NCI-H2227 (cell line): ENCODE results near the gene SORBS2.
"Not testable (repeated sequence)": the region's sequence is repeated elsewhere in the genome, so short reads cannot be mapped to it uniquely, and the experiment has no call there.

Experiments used
- DNase-seq: peaks from one replicate; lab custom pipeline; 2025; ENCODE audit not compliant: unreplicated experiment; lab: John Stamatoyannopoulos, UW

The SORBS2 gene

DNA sequence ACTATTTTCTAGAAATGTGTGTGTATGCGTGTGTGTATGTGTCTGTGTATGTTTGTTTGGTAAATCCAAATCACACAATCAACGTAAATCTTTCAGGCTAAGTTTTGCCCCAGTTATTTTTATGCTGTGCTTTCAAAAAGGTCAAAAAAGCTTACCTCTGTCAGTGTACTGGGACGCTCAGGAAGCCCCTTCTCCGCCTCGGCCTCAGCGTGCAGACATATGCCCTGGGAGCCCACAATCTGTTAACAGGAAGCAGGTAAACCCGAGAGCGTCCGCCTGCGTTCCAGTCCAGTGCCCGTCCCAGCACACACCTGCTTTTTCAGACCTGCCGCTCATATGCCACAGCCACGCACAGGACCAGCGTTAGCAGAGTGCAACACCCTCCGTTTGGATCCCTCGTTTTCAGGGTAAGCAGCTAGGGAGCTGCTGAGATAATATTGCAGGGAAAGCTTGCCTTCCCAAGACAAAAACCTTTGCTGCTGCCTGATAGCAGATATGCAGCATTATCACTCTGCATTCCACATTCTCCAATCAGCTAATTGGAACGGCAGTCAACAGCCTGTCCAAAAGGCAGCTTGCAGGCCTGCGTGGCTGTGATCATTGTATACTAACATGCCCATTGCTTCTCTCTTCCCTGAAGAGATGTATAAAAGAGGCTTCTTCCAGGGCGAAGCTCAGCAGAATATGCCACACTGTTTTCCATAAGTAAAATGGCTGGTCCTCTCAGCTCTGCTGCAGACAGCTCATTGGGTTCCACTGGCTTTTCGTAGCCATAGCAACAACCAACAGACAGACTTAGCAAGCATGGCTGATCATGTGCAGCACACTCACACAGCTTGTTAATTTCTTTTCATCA lies at the start of gene SORBS2:
Gene SORBS2 (minus strand): TSS at position 686 of the 856 bp plus-strand sequence. CDS start 121,623 bp downstream, outside the sequence.
- peak; percentile 73 for DNase-seq

GRCh38 chr4:185859111-185859510 lies 47.1 kb upstream of the SORBS2 start:
- no peak for DNase-seq

DNA sequence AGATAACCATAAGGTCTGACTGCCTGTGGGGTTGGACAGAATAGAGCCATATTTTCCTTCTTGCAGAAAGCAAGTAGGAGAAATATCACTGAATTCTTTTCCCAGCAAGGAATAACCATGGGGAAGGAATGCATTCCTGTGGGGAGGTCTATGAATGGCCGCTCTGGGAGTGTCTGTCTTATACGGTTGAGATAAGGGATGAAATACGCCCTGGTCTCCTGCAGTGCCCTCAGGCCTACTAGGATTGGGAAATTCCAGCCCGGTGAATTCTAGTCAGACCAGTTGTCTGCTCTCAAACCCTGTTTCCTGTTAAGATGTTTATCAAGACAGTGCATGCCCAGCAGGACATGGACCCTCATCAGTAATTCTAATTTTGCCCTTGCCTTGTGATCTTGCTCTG lies 45.6 kb upstream of the SORBS2 start:
- DNase-seq = not testable (repeated sequence)

- no peak for DNase-seq
Observed at GRCh38 chr4:185853841-185854240, 41.8 kb upstream of the SORBS2 start.

GRCh38 chr4:185852961-185853360 lies 41.0 kb upstream of the SORBS2 start:
- no peak for DNase-seq

GRCh38 chr4:185849664-185850550 lies 37.9 kb upstream of the SORBS2 start:
- no peak for DNase-seq

DNA sequence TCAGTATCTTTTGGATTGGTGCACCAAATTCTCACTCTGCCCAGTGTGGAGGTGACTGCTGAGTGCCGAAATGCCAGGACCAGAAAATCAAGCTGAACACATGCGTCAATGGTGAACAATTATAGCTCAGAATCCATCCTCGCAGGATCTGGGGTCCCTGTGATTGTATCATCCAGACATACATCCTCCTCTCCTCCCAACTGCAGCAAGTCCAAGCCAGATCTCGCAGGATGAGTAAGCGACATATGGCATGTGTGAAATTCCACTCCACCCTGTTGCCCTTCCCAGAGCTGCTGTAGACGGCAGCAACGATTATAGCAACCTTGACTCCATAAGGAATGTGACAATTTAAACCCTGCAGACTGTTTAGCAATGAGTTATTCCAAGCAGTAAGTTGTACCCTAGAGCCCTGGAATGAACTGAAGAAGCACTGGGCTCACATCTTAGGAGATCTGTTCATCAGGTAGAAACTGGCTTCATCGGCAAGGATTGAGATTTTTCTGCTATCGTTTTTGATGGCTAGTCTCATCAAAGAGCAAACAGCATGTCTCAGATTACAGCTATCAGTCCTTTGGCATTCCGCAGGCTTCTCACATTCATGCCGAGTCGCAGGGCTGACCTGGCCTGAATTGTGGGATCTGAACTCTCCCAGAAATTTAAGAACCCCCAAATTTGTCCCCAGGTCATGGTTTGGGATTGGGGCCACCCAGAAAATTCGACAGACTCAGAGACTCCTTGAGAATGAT lies 35.5 kb upstream of the SORBS2 start:
- DNase-seq = no peak

DNA sequence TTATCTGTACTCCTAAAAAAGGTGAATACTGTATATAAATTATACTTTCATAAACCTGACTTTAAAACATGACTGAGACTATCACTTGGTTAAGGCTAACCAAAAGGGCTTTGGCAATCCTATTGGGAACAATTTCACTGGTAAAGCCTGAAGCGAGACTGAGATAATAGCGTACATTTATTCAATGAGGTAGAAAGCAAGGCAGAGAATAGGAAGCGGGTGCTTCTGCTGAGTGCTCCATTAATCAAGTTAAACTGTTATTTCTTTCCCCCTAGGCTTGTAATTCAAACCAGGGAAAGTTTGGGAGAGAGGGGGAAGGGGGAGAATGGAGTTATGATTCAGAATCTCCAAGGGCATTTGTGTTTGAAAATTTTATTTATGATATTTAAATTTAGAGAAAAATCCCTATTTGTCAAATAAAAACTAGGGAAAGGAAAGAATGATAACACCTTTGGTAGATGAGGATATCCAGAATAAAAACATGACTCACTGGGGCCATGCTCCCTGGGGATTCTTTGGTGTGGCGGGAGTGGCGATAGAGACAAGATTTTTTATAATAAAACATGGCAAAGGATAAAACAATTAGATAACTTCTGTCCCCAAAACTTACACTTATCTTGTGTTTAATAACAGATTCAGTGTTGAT lies 34.6 kb upstream of the SORBS2 start:
- no peak for DNase-seq

- DNase-seq = no peak
Observed at GRCh38 chr4:185845966-185846365, 34.0 kb upstream of the SORBS2 start.

DNA sequence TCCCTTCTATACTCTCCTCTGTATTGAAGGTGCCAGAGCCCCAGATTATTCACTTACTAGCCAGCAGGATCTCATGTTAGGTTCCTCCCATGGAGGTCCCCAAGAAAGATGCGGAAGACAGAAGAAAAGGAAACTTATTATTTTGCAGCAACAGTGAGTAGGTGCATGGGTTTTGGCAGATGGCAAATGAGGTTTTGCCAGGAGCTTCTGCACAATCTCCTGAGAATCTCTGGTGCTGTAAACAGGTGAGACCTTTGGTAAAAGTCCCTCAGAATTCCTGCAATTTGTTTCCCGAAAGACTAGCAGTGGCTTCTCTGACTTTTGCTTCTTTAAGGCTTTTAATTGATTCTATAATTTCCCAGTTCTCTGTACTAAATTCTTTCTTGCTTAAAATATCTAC lies 29.5 kb upstream of the SORBS2 start:
- DNase-seq = no peak

GRCh38 chr4:185840953-185841352 lies 29.0 kb upstream of the SORBS2 start:
- no peak for DNase-seq

DNA sequence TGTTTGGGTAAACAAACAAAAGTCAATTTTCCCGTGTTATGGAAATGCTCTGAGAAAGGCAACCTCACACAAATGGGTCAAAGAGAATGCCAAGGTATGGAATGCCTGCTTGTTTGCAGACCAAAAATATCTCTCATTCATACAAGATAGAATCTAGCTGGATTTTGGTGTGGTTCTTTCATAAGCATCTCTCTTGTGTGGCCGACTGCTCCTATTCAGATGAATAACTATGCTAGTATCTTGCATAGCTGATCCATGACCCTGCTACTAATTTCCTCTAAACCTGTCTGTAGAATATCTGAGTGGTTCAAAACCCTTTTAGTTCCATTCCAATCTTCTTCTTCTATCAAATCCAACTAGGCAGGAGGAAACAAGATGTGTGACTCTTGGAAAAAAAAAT lies 28.2 kb upstream of the SORBS2 start:
- DNase-seq = no peak

GRCh38 chr4:185839770-185840169 lies 27.8 kb upstream of the SORBS2 start:
- DNase-seq = no peak

DNA sequence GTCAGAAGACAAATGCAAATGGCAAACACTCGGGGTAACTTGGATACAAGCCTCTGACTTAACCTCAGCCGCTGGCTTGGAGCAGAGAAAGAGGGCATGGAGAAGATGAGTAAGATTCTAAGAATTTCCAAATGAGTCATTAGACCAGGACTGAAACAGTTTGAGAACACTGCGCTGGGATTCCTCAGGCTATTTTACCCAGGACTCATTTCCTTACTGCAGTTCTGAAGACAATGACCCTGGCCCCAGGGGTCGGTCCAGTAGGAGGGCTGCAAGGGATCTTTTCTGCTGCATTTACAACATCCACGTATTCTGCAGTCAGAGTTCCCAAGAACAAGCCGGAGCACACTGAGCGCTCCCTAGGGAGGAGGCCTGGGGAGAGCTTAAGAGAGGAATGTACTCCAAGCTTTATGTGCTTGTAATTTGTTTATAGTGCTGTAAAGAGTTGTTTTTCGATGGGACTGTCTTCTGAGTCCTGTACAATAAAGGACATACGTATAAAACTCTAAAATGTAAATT lies 27.3 kb upstream of the SORBS2 start:
- DNase-seq = no peak

DNA sequence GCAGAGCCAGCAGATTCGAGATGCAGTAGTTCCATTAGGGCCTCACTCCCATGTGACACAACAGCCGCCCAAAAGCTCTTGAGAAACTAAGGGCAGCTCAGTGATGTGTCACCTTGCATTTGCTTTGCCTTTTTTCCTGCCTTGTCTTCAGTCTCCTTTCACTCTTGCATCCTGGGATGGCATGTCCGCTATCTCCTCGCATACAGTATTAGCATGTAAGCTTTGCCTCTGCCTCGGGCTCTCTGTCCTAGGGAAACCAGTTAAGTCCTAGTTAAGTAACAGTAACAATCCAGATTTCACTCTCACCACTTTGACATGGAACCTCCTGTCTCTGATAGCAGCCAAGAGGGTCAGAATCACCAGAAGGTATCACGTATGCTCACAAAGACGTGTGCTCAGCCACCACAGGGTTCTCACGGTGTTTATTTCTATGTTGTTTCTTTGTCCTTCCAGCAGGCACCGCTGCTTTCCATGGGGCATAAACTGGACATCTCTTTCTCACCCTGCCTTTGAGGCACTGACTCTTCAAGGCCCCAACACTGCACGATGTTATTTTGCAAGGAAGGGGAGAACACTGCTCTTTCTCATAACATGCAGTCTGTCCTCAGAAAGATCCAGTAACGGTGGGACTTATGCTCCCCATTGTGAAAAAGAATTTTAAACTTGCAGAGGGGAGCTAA lies 26.7 kb upstream of the SORBS2 start:
- DNase-seq = no peak

DNA sequence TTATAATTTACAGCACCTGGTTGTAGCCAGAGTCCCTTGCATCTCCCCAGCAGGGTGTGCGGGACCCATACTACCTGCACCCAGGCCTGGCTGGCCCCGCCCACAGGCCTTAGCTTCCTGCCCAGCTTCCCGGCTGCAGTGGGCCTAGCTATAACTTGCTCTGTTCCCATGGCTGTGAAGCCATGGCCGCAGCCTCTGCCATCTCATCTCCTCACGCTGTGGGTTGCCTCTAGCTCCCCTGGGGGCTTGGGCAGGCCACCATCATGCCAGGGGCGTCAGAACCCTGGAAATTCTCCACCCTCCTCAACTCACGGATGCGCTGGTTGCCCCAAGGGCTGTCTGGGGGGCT lies 26.1 kb upstream of the SORBS2 start:
- DNase-seq = no peak

DNA sequence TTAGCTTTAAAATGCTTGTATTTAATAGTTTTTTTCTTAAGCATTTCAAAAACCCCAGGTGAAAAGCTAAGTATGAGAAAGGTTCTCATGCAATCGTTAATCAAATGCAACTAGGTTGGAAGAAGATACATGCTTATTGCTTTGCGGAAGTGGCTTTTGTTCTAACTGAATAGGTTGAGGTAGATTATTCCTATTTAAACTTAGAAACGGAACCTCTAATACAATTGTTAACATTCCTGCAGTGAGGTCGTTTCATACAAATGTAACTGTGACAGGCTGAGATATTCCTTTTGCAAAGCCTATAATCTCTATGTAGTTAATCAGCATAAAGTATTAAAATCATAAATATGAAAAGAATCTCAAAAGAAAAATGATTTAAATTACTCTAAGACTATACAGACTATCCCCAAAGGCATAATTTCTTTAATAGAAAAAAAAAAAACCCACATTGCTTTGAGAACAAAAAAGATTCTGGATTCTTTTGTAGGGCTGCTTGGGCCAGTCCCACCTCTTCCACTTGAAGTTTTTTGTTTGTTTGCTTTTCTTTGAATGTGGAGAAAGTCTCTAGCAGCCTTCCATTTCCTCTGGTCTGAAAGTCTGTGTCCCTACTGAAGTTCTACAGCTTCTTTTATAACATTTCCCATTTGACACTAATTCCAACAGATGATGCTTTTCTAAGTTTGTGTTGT lies 25.6 kb upstream of the SORBS2 start:
- no peak for DNase-seq

- no peak for DNase-seq
Observed at GRCh38 chr4:185836241-185837084, 24.5 kb upstream of the SORBS2 start.

GRCh38 chr4:185835814-185836213 lies 23.8 kb upstream of the SORBS2 start:
- no peak for DNase-seq
